ENCODE results near the gene CELA2A.

DNA sequence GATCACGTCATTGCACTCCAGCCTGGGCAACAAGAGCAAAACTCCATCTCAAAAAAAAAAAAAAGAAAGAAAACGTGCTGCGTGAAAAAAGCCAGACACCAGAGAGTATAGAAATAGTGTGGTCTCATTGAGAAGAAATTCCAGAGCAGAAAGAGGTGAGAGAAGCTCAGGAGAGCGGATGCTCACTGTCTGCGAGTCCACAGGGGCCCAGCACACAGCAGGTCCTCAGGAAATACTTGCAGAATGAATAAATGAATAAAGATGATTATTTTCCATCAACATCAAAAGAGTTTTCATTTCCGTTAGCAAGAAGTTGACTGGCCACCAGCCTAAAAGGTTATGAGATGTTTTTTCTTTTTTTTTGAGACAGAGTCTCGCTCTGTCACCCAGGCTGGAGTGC lies 53.1 kb downstream of the CELA2A start:
- no peak for TF ChIP-seq POLR2A (IDR thresholded peaks at IDR 0.05)
- TF ChIP-seq, protein P1, sequence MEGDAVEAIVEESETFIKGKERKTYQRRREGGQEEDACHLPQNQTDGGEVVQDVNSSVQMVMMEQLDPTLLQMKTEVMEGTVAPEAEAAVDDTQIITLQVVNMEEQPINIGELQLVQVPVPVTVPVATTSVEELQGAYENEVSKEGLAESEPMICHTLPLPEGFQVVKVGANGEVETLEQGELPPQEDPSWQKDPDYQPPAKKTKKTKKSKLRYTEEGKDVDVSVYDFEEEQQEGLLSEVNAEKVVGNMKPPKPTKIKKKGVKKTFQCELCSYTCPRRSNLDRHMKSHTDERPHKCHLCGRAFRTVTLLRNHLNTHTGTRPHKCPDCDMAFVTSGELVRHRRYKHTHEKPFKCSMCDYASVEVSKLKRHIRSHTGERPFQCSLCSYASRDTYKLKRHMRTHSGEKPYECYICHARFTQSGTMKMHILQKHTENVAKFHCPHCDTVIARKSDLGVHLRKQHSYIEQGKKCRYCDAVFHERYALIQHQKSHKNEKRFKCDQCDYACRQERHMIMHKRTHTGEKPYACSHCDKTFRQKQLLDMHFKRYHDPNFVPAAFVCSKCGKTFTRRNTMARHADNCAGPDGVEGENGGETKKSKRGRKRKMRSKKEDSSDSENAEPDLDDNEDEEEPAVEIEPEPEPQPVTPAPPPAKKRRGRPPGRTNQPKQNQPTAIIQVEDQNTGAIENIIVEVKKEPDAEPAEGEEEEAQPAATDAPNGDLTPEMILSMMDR (IDR thresholded peaks at IDR 0.05) = no peak
